Gastrocnemius medialis (tissue), 4 donors: Measurements from ENCODE around the gene TEAD4. TPM values are rescaled to one million over a fixed set of nuclear protein-coding genes. Genes with fewer than 3 reads are reported as not detected.

Experiments used
- ATAC-seq, 2 donors: fragments of 150-250 bp; one replicate each; pipeline ENCODE4 v1.9.1; 2016
- DNase-seq, 2 donors: peaks; one replicate each; pipeline ENCODE4 v3.0.0-alpha.2; 2019
- H3K27ac ChIP-seq, 4 donors: fragments of 200-600 bp; sonication (generic); 1 replicate in 1 of 4; 2 replicates in 3 of 4; pipeline ENCODE4 v1.5.1; 2016 to 2018; ENCODE audit warnings: mild to moderate bottlenecking in 2 of 4, moderate library complexity in 1 of 4
- H3K27me3 ChIP-seq, 3 donors: fragments of 200-600 bp; sonication (generic) in 2 of 3; 1 replicate in 1 of 3; 2 replicates in 2 of 3; pipeline versions ENCODE4 v1.5.1 to v1.6.0; 2016 to 2019; ENCODE audit warnings: mild to moderate bottlenecking in 1 of 3, moderate library complexity in 1 of 3
- H3K36me3 ChIP-seq, 2 donors: fragments of 200-600 bp; sonication (generic) in 1 of 2; one replicate each; pipeline ENCODE4 v1.5.1; 2017 to 2018
- H3K4me1 ChIP-seq, 2 donors: fragments of 200-600 bp; sonication (generic) in 1 of 2; one replicate each; pipeline ENCODE4 v1.5.1; 2016 to 2017; ENCODE audit warnings: mild to moderate bottlenecking in 2 of 2
- H3K4me3 ChIP-seq, 4 donors: fragments of 200-600 bp; sonication (generic) in 3 of 4; 1 replicate in 1 of 4; 2 replicates in 3 of 4; pipeline ENCODE4 v1.5.1; 2016 to 2019; ENCODE audit warnings: mild to moderate bottlenecking in 2 of 4
- H3K9me3 ChIP-seq, 3 donors: fragments of 200-600 bp; sonication (generic) in 2 of 3; 1 replicate in 1 of 3; 2 replicates in 2 of 3; pipeline ENCODE4 v1.5.1; 2016 to 2019
- POLR2A ChIP-seq, 2 donors: fragments of 450-650 bp; IDR thresholded peaks; one replicate each; pipeline ENCODE4 v1.6.1; 2017; ENCODE audit warnings: antibody characterized with exemption in 2 of 2, mild to moderate bottlenecking in 2 of 2, moderate library complexity in 2 of 2
- in situ Hi-C, 4 donors: fragments of 200-750 bp; cut with MboI; loops; one replicate each; pipeline versions ENCODE4 v1.15.0 to v1.8.0; 2017; ENCODE audit warnings: low sequenced_read_pairs in 4 of 4
- intact Hi-C: fragments of 100-400 bp; cut with DNase I; formaldehyde crosslinking; loops from one replicate; pipeline ENCODE4 v1.15.1; 2023; ENCODE audit warnings: low total_unique reads
- total RNA-seq, 4 donors: library from RNA; depleted of rRNA; stranded (reverse); fragments of >200 nt; gene quantifications; one replicate each; pipeline versions ENCODE4 v1.1.0 to v1.2.3, GENCODE V29; 2016
- TF ChIP-seq, protein P1 (sequence below), 5 experiments: fragments of 450-650 bp in 3 of 5; fragments of 200-600 bp in 2 of 5; sonication (generic) in 2 of 5; IDR thresholded peaks in 4 of 5; conservative IDR thresholded peaks in 1 of 5; 1 replicate in 4 of 5; 2 replicates in 1 of 5; pipeline ENCODE4 v1.5.1; 2016 to 2019; ENCODE audit warnings: antibody characterized with exemption in 5 of 5, mild to moderate bottlenecking in 3 of 5, moderate library complexity in 3 of 5

The TEAD4 gene
- total RNA-seq, 4 donors from 2014 or later = 91.1 to 201 (median 122) TPM

DNA sequence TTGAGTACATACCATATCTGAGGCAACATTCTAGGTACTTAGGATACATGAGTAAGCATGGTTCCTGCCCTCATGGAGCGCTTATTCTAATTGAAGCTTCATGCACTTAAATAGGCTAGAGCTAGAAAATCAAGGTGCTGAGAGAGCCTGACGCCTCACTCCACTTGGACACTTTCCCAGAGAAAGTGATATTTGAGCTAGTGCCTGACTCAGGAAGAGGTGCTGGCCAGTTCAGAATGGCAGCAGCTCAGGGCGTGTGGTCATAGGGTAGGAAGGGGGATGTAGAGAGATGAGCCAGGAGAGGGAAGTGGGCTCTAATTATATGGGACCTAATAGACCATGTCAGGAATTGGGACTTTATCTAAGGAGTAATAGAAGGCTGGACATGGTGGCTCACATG lies 35.2 kb upstream of the TEAD4 start:
- ATAC-seq = peak; percentile 94 to 98
- peak overlapping the region; percentile 28 to 51 (median 32) for H3K27ac ChIP-seq

DNA sequence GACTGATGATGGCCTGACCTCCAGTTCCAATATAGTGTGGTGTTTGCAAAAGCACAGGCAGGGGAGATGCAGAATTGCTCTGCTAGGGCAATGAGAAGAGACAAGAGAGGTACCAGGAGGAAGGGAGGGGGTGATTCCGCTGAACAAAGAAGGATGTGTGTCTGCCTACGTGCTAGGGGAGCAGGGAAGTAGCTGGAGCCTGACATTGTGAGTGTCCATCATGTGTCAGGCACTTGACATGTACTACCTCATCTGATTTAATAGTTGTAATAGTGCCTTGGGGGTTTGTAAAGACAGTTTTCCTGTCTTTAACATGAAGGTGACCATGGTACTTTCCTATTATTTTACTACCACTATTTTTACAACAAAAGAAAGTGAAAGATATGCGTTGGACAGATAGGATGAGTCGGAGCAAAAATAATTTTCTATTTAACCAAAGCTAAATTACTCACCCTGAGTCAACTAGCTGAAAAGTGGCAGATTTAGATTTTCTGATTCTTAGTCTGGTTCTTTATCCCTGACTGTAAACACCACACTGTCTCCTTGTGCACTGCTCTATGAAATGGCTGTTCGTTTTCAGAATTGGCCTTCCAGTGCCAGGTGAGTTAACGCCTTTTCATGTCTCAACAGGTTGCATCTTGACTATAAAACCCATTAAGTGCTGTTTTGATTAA lies 33.7 kb upstream of the TEAD4 start:
- in situ Hi-C loops (no loop called here), intact Hi-C loops (no loop called here)
- Histone ChIP-seq H3K4me3 (no peak overlapping the region), H3K27ac (no peak overlapping the region), H3K9me3 (no peaks in the 10 kb centered on the region), H3K36me3 (peaks cover 0 to 19% of the 10 kb centered on the region in 2 donors), H3K4me1 (peaks cover 5 to 17% of the 10 kb centered on the region in 2 donors), H3K27me3 (no peaks in the 10 kb centered on the region)
- no peak for DNase-seq
- no peak for ATAC-seq
- no peak for TF ChIP-seq POLR2A (IDR thresholded peaks at IDR 0.05)
- TF ChIP-seq, protein P1, sequence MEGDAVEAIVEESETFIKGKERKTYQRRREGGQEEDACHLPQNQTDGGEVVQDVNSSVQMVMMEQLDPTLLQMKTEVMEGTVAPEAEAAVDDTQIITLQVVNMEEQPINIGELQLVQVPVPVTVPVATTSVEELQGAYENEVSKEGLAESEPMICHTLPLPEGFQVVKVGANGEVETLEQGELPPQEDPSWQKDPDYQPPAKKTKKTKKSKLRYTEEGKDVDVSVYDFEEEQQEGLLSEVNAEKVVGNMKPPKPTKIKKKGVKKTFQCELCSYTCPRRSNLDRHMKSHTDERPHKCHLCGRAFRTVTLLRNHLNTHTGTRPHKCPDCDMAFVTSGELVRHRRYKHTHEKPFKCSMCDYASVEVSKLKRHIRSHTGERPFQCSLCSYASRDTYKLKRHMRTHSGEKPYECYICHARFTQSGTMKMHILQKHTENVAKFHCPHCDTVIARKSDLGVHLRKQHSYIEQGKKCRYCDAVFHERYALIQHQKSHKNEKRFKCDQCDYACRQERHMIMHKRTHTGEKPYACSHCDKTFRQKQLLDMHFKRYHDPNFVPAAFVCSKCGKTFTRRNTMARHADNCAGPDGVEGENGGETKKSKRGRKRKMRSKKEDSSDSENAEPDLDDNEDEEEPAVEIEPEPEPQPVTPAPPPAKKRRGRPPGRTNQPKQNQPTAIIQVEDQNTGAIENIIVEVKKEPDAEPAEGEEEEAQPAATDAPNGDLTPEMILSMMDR (IDR thresholded peaks at IDR 0.05 in 4 of 5, conservative IDR thresholded peaks at IDR 0.05 in 1 of 5) = no peak

More for the DNA sequence above, 35.2 kb upstream of the TEAD4 start:
- in situ Hi-C loops (no loop called here), intact Hi-C loops (no loop called here)
- Histone ChIP-seq H3K4me3 (no peak overlapping the region), H3K27me3 (no peaks in the 10 kb centered on the region), H3K9me3 (no peaks in the 10 kb centered on the region), H3K4me1 (peaks cover 5 to 17% of the 10 kb centered on the region in 2 donors), H3K36me3 (peaks cover 0 to 13% of the 10 kb centered on the region in 2 donors)
- peak; percentile 58 to 74 for DNase-seq
- no peak for TF ChIP-seq POLR2A (IDR thresholded peaks at IDR 0.05)
- TF ChIP-seq, protein P1 (IDR thresholded peaks at IDR 0.05 in 4 of 5, conservative IDR thresholded peaks at IDR 0.05 in 1 of 5) = no peak

DNA sequence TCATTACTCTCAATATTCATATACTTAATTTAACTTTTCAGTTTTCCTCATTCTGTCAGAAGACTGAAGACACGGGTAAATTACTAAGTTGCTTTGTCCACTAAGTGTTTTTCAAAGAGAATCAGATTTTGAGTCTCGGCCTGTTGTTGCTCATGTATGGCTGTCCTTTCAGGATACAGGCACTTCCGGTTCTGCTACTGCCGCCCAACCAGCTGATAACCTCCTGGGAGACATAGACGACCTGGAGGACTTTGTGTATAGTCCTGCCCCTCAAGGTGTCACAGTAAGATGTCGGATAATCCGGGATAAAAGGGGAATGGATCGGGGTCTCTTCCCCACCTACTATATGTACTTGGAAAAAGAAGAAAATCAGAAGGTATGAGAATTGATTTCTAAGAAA lies 28.3 kb upstream of the TEAD4 start:
- Histone ChIP-seq H3K36me3 (peaks cover 3 to 44% of the 10 kb centered on the region in 2 donors), H3K27ac (no peak overlapping the region), H3K27me3 (no peaks in the 10 kb centered on the region), H3K4me1 (no peaks in the 10 kb centered on the region), H3K4me3 (no peak overlapping the region), H3K9me3 (no peaks in the 10 kb centered on the region)
- intact Hi-C loops (no loop called here), in situ Hi-C loops (no loop called here)
- ATAC-seq = no peak
- no peak for TF ChIP-seq POLR2A (IDR thresholded peaks at IDR 0.05)
- TF ChIP-seq, protein P1 (IDR thresholded peaks at IDR 0.05 in 4 of 5, conservative IDR thresholded peaks at IDR 0.05 in 1 of 5) = no peak
- DNase-seq = no peak

DNA sequence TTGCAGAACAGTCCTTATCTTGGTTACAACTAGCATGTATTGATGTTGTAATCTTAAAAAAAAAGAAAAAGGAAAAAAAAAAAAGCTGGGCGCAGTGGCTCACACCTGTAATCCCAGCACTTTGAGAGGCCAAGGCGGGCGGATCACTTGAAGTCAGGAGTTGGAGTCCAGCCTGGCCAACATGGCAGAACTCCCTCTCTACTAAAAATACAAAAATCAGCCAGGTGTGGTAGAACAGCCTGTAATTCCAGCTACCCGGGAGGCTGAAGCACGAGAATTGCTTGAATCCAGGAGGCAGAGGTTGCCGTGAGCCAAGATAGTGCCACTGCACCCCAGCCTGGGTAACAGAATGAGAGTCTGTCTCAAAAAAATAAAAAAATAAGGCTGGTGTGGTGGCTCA lies 25.6 kb upstream of the TEAD4 start:
- ATAC-seq (no peak), DNase-seq (no peak)
- Histone ChIP-seq H3K36me3 (peaks cover 3 to 56% of the 10 kb centered on the region in 2 donors), H3K9me3 (no peaks in the 10 kb centered on the region), H3K4me1 (no peaks in the 10 kb centered on the region), H3K27me3 (no peaks in the 10 kb centered on the region), H3K27ac (no peak overlapping the region), H3K4me3 (no peak overlapping the region)
- TF ChIP-seq POLR2A (IDR thresholded peaks at IDR 0.05) = no peak
- TF ChIP-seq, protein P1 (IDR thresholded peaks at IDR 0.05 in 4 of 5, conservative IDR thresholded peaks at IDR 0.05 in 1 of 5) = no peak
- in situ Hi-C loops = no loop called here
- intact Hi-C loops = no loop called here
